ACHN (cell line): Measurements from ENCODE around the gene PLEKHA8.
"Not testable (repeated sequence)": the region's sequence is repeated elsewhere in the genome, so short reads cannot be mapped to it uniquely, and the experiment has no call there.

ENCODE experiments used
- DNase-seq: peaks from one replicate; pipeline ENCODE4 v3.0.0-alpha.2; 2015
- in situ Hi-C: cut with HindIII; loops from 2 replicates; pipeline ENCODE4 v1.10.0; 2017; ENCODE audit warnings: low sequenced_read_pairs, low pct_ligation_motif_present, low pct_unique_long_range_greater_than_20kb

Gene PLEKHA8

DNA sequence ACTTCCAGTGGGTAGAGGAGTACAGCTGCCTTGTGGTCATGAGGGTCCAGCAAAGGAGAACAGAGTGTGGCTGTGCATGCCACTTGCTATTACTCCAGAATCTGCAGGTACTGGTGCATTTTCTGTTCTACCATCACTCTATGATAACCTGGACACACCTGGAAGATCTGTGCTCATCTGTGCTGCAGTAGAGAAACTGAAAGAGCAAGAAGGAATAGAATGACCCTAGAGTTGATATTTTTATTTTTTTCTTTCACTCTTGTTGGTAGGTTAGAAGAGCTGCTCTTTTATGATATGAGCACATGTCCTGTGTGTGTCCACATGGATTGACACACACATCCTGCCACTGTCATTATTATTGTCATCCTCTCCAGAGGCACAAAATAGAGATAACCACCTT, 58.3 kb downstream of the PLEKHA8 start:
- in situ Hi-C loops, result no loop called here
- no peak for DNase-seq

- DNase-seq, result no peak
- in situ Hi-C loops, result no loop called here
Observed at GRCh38 chr7:30087371-30087770, 59.2 kb downstream of the PLEKHA8 start.

DNA sequence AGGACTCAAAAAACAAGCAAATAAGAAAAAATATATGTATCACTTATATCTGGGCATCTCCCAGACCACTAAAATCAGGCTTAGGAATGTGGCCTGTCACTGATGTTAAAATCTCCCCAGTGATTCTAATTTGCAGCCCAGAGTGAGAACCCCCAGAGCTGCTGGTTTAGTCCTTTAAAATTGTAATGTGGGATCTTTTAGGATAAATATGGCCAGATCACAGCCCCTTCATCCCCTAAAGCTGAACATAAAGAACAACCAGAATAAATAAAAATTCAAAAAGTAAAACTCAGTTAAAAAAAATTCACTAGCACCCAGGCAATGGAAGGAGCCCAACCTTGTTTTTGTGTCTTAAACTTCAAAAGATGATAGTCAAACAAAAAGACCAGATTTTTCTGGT, 60.1 kb downstream of the PLEKHA8 start:
- DNase-seq, result no peak
- in situ Hi-C loops, result no loop called here

GRCh38 chr7:30090111-30090510, 61.9 kb downstream of the PLEKHA8 start:
- DNase-seq, result no peak
- in situ Hi-C loops, result no loop called here

DNA sequence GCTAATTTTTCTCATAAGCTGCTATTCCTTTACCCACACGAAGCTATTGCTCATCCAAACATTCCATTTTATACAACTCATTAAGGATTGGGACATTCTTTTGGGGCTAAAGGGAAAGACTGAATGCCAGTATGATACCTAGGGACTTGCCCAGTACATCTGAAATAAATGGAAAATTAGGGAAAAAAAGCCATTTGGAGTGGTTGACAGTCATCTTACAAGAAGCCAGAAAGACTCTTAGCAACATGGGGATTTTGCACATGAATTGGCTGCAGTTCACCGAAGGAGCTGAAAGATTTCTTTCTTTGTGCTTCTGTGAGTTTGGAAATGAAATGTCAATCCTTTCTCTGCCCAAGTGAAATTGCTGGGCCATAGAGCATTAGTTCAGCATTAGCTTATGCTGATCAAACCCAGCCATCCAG, 63.3 kb downstream of the PLEKHA8 start:
- in situ Hi-C loops, result no loop called here
- peak; percentile 86 for DNase-seq

DNA sequence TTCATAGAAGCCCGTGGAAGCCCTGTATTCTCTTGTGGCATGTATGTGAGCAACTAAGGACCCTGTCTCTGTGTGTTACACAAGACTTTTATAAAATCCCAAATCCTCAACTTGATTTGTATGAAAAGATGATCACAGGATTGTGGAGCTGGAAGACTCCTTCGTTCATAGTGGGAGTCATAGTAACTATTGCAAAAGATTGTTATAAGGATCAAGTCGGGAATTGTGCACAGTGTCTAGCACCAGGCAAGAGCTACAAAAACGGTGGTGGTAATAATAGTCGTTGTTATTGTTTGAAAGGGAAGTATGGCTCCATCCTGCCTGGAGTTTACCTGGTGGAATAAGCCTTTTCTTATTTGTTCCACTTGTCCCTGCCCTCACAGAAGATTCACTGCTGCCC, 63.8 kb downstream of the PLEKHA8 start:
- DNase-seq, result no peak
- in situ Hi-C loops, result no loop called here

DNA sequence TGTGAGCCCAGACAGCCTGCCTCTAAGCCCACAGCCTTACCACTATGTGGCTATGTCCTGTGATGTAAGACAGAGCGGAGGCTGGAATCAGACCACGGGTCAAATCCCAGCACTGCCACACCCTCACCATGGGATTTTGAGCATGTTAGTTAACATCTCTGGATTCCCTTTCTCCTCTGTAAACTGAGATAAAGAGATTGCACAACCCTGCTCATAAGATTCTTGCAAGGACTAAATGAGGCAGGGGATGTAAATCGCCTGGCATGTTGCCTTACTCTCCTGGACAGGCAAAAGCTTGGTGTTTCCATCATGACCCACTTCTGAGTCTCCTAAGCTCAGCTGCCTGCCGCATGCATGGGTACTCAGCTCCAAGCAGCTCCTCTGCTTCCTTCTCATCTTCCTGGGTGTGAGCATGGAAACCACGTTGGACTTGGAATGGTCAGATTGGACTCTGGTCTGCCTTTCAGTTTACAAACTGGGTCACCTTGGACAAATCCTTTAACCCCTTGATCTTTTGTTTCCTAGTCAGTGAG, 65.3 kb downstream of the PLEKHA8 start:
- DNase-seq, result no peak
- in situ Hi-C loops, result no loop called here

DNA sequence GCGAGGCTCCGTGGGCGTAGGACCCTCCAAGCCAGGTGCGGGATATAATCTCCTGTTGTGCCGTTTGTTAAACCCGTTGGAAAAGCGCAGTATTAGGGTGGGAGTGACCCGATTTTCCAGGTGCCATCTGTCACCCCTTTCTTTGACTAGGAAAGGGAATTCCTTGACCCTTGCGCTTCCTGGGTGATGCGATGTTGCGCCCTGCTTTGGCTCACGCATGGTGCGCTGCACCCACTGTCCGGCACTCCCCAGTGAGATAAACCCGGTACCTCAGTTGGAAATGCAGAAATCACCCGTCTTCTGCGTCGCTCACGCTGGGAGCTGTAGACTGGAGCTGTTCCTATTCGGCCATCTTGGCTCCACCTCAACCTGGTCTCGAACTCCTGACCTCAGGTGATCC, 70.4 kb downstream of the PLEKHA8 start:
- DNase-seq, in situ Hi-C loops: not testable (repeated sequence)

GRCh38 chr7:30102281-30102680, 74.1 kb downstream of the PLEKHA8 start:
- DNase-seq, result no peak
- in situ Hi-C loops, result no loop called here

DNA sequence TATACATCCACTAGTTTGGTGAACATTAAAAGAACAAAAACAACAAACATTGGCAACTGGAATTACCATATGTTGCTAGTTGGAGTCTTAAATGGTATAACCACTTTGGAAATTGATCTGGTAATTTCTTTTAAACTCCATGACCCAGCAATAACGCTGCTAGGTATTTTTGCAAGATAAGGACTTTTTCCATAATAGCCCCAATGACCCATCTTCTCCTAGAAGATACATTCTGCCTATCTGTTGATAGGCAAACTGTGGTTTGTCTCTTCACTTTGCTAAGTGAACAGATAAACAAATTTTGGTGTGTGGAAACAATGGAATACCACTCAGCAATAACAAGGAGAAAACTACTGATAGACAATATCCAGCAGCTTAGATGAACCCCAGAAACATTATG, 75.9 kb downstream of the PLEKHA8 start:
- in situ Hi-C loops, result no loop called here

DNA sequence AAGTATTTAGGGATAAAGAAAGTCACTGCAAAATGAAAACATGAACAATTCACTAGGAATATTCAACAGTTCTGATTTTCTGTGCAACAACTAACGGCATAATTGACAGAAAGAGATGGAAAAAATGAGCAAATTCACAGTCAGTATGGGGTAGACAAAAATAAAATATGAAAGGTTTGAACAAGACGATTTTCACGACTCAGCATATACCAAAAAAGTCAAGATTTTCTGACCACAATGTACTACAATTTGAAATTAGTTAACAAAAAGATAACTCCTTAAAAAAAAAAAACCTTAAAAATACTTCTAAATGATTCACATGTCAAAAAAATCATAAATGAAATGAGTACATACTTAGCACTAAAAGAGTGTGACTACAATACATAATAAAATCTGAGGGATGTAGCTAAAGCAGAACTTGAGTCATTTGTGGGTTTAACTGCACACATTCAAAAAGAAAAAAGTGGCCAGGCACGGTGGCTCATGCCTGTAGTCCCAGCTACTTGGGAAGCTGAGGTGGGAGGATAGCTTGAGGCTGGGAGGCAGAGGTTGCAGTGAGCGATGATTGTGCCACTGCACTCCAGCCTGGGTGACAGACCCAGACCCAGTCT, 84.0 kb downstream of the PLEKHA8 start:
- no peak for DNase-seq
- in situ Hi-C loops, result no loop called here

More for the DNA sequence above, 75.9 kb downstream of the PLEKHA8 start:
- DNase-seq, result no peak

- in situ Hi-C loops, result no loop called here
- DNase-seq, result no peak
Observed at GRCh38 chr7:30113144-30113543, 84.9 kb downstream of the PLEKHA8 start.

DNA sequence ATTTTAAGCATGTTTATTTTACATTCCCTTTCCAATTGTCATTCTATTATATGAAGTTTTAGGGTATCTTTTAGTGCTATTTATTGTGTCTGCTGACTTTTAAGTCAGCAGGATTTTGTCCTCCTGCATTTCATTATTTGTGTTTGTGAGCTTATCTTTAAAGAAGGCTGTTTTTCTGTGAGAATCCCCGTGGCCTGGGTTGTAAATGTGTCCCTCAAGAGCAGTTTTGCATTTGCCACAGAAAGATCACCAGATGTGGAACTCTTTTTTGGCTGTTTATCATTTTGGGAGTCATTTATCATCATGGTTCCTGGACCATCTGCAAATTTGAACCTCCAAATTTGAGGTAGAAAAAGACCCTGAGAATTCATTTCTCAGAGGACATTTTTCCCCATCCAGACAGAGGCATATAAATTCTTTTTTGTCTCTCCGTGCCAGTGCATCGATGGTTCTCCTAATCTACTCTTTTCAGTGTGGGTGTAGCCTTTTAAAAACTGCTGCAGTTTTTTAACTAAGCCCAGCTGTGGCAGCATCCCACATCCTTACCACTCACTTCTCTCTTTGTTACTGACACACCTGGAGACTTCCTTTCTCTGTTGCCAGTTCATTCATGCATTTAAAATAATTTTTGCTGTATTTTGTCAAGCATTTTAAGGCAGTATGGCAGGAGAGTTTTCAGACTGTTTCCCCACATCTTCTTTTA, 86.5 kb downstream of the PLEKHA8 start:
- DNase-seq, result no peak
- in situ Hi-C loops, result no loop called here

GRCh38 chr7:30115709-30116297, 87.6 kb downstream of the PLEKHA8 start:
- no peak for DNase-seq
- in situ Hi-C loops, result no loop called here

- no peak for DNase-seq
- in situ Hi-C loops, result no loop called here
Observed at GRCh38 chr7:30116771-30117170, 88.6 kb downstream of the PLEKHA8 start.

GRCh38 chr7:30117896-30118295, 89.7 kb downstream of the PLEKHA8 start:
- in situ Hi-C loops, result no loop called here

DNA sequence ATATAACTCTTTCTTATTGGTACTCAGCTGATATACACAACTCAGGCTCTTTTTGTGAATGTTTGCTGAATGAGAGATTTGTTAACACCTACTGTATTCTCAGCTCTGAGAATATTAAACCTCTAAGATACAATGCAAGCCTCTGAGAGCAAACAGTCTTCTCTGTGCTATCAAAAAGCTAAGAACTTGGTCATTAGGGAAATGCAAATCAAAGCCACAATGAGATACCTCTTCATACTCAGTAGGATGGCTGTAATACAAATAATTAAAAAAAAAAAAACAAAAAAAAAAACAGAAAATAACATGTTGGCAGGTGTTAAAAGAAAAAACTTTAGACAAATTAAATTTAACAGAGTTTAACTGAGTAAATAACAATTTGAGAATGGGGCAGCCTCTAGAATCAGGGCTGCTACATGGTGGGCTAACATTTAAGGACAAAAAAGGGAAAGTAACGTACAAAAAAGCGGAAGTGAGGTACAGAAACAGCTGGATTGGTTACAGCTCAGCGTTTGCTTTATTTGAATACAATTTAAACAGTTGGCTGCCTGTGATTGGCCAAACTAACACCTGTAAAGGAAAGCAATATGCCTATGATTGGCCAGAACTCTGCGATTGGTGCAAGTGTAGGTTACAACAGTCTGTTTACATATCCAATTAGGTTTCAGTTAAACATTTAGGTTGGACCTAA, 91.8 kb downstream of the PLEKHA8 start:
- no peak for DNase-seq
- in situ Hi-C loops, result no loop called here

More at GRCh38 chr7:30117896-30118295, 89.7 kb downstream of the PLEKHA8 start:
- DNase-seq, result no peak

DNA sequence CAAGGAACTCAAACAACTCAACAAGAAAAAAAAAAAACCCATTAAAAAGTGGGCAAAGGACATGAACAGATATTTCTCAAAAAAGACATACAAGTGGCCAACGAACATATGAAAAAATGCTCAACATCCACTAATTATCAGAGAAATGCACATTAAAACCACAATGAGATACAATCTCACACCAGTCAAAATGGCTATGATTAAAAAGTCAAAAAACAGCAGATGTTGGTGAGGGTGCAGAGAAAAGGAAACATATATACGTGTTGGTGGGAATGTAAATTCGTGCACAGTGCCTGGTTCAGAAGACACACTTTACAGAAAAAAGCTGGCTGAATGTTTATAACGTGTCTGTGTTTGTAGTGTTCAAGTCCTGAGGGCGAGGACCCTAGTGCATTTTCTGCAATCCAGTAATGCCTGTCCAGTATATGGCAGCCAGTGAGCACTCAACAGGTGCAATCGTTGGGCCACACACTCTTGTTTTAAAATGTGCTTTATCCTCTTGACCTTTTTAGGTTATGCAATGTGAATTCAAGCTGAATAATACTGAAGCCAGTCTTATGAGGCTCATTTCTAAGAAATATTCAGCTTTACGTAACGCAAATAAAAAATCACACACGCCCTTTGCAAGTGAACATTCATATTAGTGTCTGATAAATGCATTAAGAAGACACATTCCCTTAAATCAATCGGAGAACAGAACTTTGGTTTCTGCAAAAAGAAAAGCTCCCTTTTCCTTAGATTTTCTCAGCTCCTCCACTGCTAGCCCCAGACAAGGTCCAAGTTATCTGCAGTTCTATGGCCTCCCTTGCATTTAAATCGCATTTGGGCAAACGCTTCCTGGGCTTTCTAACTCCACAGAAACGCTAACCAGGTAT, 105.8 kb downstream of the PLEKHA8 start:
- DNase-seq, result no peak
- in situ Hi-C loops, result no loop called here
